ENCODE measurements around the gene HMG20A.

DNA sequence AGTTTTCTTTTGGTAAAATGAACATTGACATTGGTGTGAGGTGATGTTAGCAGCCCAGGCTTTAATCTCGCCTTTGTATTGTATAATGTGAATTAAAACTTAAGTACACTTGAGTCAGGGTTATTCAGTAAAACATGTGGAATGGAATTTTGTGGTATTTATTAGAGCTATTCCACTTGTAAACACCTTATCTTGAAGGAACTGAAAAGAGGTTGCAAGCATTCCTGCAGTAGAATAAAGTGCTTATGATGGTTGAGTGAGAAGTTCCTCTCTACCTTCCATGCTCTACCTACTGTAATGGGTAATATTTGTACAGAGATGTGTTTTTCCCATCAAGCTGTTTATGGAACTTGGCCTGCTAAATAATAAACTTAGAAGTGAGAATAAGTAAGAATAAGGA lies 36.1 kb downstream of the HMG20A start:
- TF ChIP-seq CTCF (IDR thresholded peaks at IDR 0.05) (no peak), ZFX (IDR thresholded peaks at IDR 0.05; ENCODE audit: borderline replicate concordance) (no peak)

Measured in 22Rv1 (cell line).